ENCODE results near the gene TRERF1.

GRCh38 chr6:42274898-42275297 is 176.8 kb downstream of the TRERF1 start:
- no peak for TF ChIP-seq POLR2A (IDR thresholded peaks at IDR 0.05; ENCODE audit: low read length)
- TF ChIP-seq GATA1 (IDR thresholded peaks at IDR 0.05; ENCODE audit: low read depth, low read length): no peak
